DMS 273 treated with DMSO at 0.1 percent for 48 hours (cell line): ENCODE measurements around the gene CEP20.
"Not testable (repeated sequence)": the region's sequence is repeated elsewhere in the genome, so short reads cannot be mapped to it uniquely, and the experiment has no call there.

Source experiments
- DNase-seq: peaks from one replicate; lab custom pipeline; 2025; lab: John Stamatoyannopoulos, UW

CEP20 gene

GRCh38 chr16:15888072-15888976 lies at the start of gene CEP20:
Gene CEP20 (minus strand): TSS chr16:15888603. CDS start chr16:15888585, 18 bp downstream.
- peak; percentile 95 for DNase-seq

GRCh38 chr16:15936809-15937208 lies 48.4 kb upstream of the CEP20 start:
- DNase-seq = not testable (repeated sequence)

- no peak for DNase-seq
Observed at GRCh38 chr16:15934991-15935390, 46.6 kb upstream of the CEP20 start.

- no peak for DNase-seq
Observed at GRCh38 chr16:15933781-15934180, 45.4 kb upstream of the CEP20 start.

- DNase-seq = no peak
Observed at GRCh38 chr16:15932939-15933338, 44.5 kb upstream of the CEP20 start.

DNA sequence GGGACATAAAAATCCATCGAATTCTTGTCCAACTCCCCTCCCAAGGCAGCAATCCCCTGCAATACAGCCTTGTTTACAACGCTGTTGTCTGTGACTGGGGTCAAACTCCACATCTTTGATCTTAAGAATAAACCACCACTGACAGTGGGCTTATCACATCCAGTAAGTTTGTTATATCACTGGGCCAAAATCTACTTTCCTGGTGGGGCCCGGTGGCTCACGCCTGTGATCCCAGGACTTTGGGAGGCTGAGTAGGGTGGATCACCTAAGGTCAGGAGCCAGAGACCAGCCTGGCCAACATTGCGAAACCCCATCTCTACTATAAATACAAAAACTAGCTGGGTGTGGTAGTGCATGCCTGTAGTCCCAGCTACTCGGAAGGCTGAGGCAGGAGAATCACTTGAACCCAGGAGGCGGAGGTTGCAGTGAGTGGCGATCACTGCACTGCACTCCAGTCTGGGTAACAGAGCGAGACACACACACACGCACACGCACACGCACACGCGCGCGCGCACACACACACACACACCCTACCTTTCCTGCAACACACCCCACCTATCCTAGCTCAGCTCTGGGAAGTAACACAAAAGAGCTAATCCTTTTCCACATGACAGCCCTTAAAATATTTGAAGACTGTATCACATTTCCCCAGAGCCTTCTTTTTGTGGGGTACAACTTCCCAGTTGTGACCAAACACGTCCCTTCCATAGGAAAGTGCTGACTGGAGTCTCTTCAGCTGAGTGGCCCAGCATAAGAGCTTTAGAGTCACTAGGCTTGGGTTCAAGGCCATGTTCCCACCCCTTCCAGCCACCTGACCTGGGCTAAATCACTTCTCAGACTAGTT lies 40.1 kb upstream of the CEP20 start:
- DNase-seq = no peak

GRCh38 chr16:15925631-15926030 lies 37.2 kb upstream of the CEP20 start:
- DNase-seq = no peak

- DNase-seq = no peak
Observed at GRCh38 chr16:15924996-15925395, 36.6 kb upstream of the CEP20 start.

GRCh38 chr16:15919331-15919730 lies 30.9 kb upstream of the CEP20 start:
- no peak for DNase-seq

- DNase-seq = not testable (repeated sequence)
Observed at GRCh38 chr16:15918314-15918713, 29.9 kb upstream of the CEP20 start.

DNA sequence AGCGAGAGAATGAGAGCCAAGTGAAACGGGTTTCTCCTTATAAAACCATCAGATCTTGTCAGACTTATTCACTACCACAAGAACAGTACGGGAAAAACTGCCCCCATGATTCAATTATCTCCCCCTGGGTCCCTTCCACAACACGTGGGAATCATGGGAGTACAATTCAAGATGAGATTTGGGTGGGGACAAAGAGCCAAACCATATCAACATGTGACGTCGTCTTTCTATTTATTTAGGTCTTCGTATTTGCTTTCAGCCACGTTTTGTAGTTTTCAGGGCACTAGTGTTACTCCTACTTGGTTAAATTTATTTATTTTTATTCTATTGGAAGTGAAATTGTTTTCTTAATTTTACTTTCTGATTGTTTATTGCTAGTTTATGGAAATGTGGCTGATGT lies 27.9 kb upstream of the CEP20 start:
- no peak for DNase-seq

- DNase-seq = no peak
Observed at GRCh38 chr16:15915555-15916081, 27.2 kb upstream of the CEP20 start.

DNA sequence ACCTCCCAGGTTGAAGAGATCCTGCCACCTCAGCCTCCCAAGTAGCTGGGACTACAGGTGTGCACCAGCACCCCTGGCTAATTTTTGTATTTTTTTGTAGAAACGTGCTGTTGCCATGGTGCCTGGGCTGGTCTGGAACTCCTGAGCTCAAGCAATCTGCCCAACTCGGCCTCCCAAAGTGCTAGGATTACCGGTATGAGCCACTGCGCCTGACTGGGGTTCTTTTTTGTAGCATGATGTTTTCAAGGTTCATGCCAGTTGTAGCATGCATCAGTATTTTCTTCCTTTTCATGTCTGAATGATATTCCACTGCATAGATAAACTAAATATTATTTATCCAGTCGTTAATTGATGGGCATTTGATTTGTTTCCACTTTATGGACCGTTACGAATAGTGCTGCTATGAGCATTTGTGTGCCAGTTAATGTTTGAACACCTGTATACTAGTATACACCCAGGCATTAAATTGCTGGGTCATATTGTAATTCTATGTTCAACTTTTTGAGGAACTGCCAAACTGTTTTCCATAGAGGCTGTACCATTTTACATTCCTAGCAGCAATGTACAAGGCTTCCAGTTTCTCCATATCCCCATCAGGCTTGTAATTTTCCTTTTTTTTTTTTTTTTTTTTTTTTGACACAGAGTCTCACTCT lies 24.8 kb upstream of the CEP20 start:
- no peak for DNase-seq

- DNase-seq = no peak
Observed at GRCh38 chr16:15911198-15911597, 22.8 kb upstream of the CEP20 start.

DNA sequence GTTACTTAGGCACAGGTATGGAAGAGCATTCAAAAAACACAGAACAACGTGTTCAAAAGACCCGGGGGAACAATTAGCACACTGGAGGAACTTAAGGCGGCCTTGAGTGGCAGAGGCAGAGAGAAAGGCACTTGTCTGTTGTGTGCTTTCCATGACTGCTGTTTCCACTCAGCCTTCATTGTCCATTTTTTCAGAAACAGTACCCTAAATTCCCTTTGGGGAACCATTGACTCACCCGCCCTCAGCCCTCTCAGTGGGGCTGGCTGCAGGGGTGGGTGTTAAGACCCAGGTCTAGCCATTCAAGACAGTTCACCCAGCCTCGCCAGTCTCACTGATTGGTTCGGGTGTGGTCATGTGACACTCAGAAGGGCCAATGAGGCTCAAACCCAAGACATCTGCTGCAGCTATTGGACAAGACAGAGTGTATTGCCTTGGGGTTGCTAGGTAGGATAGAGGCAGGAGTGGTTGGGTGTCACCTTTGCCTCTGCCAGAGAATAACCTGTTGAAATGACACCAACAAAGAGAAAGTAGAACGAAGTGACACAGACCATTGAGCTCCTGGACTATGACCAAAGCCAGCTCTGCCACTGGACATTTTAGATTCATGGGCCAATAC lies 19.6 kb upstream of the CEP20 start:
- peak; percentile 78 for DNase-seq

GRCh38 chr16:15906439-15906838 lies 18.0 kb upstream of the CEP20 start:
- DNase-seq = no peak

GRCh38 chr16:15903960-15904359 lies 15.6 kb upstream of the CEP20 start:
- no peak for DNase-seq

- no peak for DNase-seq
Observed at GRCh38 chr16:15900901-15901500, 12.6 kb upstream of the CEP20 start.

GRCh38 chr16:15900357-15900756 lies 12.0 kb upstream of the CEP20 start:
- DNase-seq = no peak

- DNase-seq = no peak
Observed at GRCh38 chr16:15899538-15900100, 11.2 kb upstream of the CEP20 start.

DNA sequence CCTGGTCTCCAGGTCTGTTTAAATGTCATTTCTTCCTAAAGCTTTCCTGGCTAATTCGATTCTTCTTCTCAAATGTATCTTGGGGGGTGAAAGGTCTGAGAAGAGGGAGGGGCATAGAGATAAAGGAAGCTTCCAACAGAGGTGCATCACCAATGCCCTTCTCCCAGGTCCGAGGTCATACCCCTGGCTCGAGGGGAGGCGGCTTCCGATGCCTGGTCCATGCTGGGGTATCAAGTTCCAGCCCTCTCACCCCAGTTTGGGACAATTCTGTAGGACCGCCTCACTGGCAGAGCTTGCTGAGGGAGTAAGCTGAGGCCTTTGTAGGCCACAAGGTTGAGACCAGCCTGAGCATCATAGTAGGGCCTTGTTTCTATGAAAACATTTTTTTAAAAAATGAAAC lies 10.3 kb upstream of the CEP20 start:
- no peak for DNase-seq
